Esophagus muscularis mucosa (tissue), 4 donors: ENCODE results near the gene NKAIN2.

Experiments
- EP300 ChIP-seq: sonication (generic); formaldehyde crosslinking; IDR thresholded peaks from one replicate; pipeline ENCODE4 v1.6.1; 2017; ENCODE audit warnings: antibody characterized with exemption
- POLR2A ChIP-seq: fragments of 450-650 bp; IDR thresholded peaks from one replicate; pipeline ENCODE4 v1.6.1; 2017; ENCODE audit warnings: antibody characterized with exemption, moderate library complexity, mild to moderate bottlenecking, low read depth
- POLR2AphosphoS5 ChIP-seq, 2 donors: sonication (generic); formaldehyde crosslinking; IDR thresholded peaks; one replicate each; pipeline ENCODE4 v1.6.1; 2017; ENCODE audit warnings: antibody characterized with exemption in 2 of 2
- TF ChIP-seq, protein P1 (sequence below), 3 experiments: fragments of 200-600 bp in 2 of 3; fragments of 450-650 bp in 1 of 3; sonication (generic) in 2 of 3; IDR thresholded peaks; one replicate each; pipeline ENCODE4 v1.5.1; 2017 to 2019; ENCODE audit warnings: antibody characterized with exemption in 3 of 3, mild to moderate bottlenecking in 2 of 3, moderate library complexity in 1 of 3

DNA sequence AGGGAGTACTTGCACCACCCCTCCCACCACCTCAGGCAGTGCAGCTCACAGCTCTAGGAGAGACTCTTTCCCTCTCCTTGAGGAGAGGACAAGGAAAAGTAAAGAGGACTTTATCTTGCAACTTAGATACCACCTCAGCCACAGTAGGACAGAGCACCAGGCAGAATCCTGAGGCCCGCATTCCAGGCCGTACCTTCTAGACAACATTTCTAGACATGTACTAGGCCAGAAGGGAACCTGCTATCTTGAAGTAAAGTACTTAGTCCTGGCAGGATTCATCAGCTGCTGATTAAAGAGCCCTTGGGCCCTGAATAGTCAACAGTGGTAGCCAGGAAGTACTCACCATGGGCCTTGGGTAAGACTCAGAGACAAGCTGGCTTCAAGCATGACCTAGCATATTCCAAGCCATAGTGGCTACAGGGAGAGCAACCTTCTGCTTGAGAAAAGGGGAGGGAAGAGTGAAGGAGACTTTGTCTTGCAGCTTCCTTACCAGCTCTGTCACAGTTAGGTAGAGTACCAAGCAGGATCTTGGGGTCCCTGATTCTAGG lies 774.1 kb downstream of the NKAIN2 start:
- TF ChIP-seq, protein P1, sequence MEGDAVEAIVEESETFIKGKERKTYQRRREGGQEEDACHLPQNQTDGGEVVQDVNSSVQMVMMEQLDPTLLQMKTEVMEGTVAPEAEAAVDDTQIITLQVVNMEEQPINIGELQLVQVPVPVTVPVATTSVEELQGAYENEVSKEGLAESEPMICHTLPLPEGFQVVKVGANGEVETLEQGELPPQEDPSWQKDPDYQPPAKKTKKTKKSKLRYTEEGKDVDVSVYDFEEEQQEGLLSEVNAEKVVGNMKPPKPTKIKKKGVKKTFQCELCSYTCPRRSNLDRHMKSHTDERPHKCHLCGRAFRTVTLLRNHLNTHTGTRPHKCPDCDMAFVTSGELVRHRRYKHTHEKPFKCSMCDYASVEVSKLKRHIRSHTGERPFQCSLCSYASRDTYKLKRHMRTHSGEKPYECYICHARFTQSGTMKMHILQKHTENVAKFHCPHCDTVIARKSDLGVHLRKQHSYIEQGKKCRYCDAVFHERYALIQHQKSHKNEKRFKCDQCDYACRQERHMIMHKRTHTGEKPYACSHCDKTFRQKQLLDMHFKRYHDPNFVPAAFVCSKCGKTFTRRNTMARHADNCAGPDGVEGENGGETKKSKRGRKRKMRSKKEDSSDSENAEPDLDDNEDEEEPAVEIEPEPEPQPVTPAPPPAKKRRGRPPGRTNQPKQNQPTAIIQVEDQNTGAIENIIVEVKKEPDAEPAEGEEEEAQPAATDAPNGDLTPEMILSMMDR (IDR thresholded peaks at IDR 0.05), result no peak
- TF ChIP-seq POLR2AphosphoS5 (IDR thresholded peaks at IDR 0.05) (no peak), POLR2A (no peak), EP300 (no peak)
